GM12891 (cell line): ENCODE results near the gene TBCD.

ENCODE experiments used
- POLR2A ChIP-seq: IDR thresholded peaks from 2 replicates; pipeline ENCODE4 v1.6.1; 2011; ENCODE audit warnings: low read depth, low read length, control low read depth
- TAF1 ChIP-seq: IDR thresholded peaks from 2 replicates; pipeline ENCODE4 v1.6.1; 2011; ENCODE audit warnings: low read depth, low read length, control low read depth

GRCh38 chr17:82751171-82751570 lies 694 bp upstream of the TBCD start:
- no peak for TF ChIP-seq TAF1
- TF ChIP-seq POLR2A: no peak
